HepG2 (cell line): ENCODE measurements around the gene TANC1. TPM values are rescaled to one million over a fixed set of nuclear protein-coding genes. Genes with fewer than 3 reads are reported as not detected.

ENCODE experiments used
- ATAC-seq: fragments of 200-7000 bp; cut with Tn5 transposase; 3 replicates; pipeline ENCODE4 v1.9.1; 2020; ENCODE audit warnings: mild to moderate bottlenecking, moderate library complexity
- BruUV-seq: library from RNA; stranded (reverse); fragments of 400-500 nt; replicated peaks from 2 replicates; lab custom pipeline; 2021; lab: Mats Ljungman, UMichigan
- CTCF ChIA-PET: fragments of 300-600 bp; formaldehyde crosslinking; extraction: SDS; loops from one replicate; lab custom pipeline; 2021; ENCODE audit warnings: low total read pairs, inconsistent platforms, low intra/inter-chr PET ratio; lab: Yijun Ruan, JAX
- POLR2A ChIA-PET: fragments of 350-600 bp; sonication (Branson Sonifier 250); formaldehyde crosslinking; loops from one replicate; lab custom pipeline; 2020; ENCODE audit warnings: antibody characterized with exemption, inconsistent platforms; lab: Yijun Ruan, JAX
- DNase-seq: peaks from one replicate; pipeline ENCODE4 v3.0.0-alpha.2; 2015; ENCODE audit warnings: low spot score
- FAIRE-seq: peaks from 3 replicates; lab custom pipeline; 2011; peaks lifted over from hg19 to GRCh38; lab: Jason Lieb, UNC
- H2AFZ ChIP-seq: one replicate; pipeline ENCODE4 v1.6.1; 2011; ENCODE audit warnings: low read length, inconsistent platforms
- H3K27ac ChIP-seq: fragments of 300-600 bp; 3 replicates; pipeline ENCODE4 v1.8.0; 2011; ENCODE audit warnings: mixed run types, mild to moderate bottlenecking, mixed read lengths, low read length, inconsistent platforms; ENCODE audit not compliant: insufficient read depth; ENCODE audit errors: extremely low read length
- H3K27me3 ChIP-seq, 2 experiments: fragments of 200-600 bp in 1 of 2; 2 replicates in 1 of 2; 3 replicates in 1 of 2; pipeline versions ENCODE4 v1.6.0 to v1.8.0; 2011; ENCODE audit warnings: low read length in 2 of 2, mild to moderate bottlenecking in 2 of 2, moderate library complexity in 2 of 2, inconsistent platforms in 1 of 2; ENCODE audit not compliant: insufficient read depth in 2 of 2, control insufficient read depth in 1 of 2
- H3K36me3 ChIP-seq, 2 experiments: fragments of 200-600 bp in 1 of 2; replicated peaks in 1 of 2; 2 replicates in 1 of 2; 3 replicates in 1 of 2; pipeline versions ENCODE4 v1.5.1 to v1.8.0; 2011; ENCODE audit warnings: low read length in 2 of 2, inconsistent platforms in 1 of 2; ENCODE audit not compliant: insufficient read depth in 2 of 2, control insufficient read depth in 1 of 2
- H3K4me1 ChIP-seq: 2 replicates; pipeline ENCODE4 v1.5.1; 2012; ENCODE audit warnings: low read length, inconsistent platforms; ENCODE audit not compliant: insufficient read depth
- H3K4me2 ChIP-seq: 2 replicates; pipeline ENCODE4 v1.6.0; 2011; ENCODE audit warnings: low read depth, low read length, inconsistent platforms
- H3K4me3 ChIP-seq, 3 experiments: fragments of 200-600 bp in 1 of 3; sonication (generic), shearing (Covaris generic) in 1 of 3; replicated peaks in 1 of 3; 2 replicates each; pipeline ENCODE4 v1.5.1; 2011 to 2016; ENCODE audit warnings: low read length in 3 of 3, inconsistent platforms in 2 of 3, low read depth in 2 of 3, mild to moderate bottlenecking in 2 of 3, control low read depth in 1 of 3, mixed read lengths in 1 of 3; ENCODE audit not compliant: insufficient read depth in 1 of 3
- H3K79me2 ChIP-seq: one replicate; pipeline ENCODE4 v1.6.1; 2011; ENCODE audit warnings: low read length, inconsistent platforms; ENCODE audit not compliant: insufficient read depth
- H3K9ac ChIP-seq: 2 replicates; pipeline ENCODE4 v1.6.0; 2011; ENCODE audit warnings: mild to moderate bottlenecking, low read depth, low read length, inconsistent platforms; ENCODE audit not compliant: insufficient read depth
- H3K9me3 ChIP-seq: 2 replicates; pipeline ENCODE4 v1.5.1; 2012; ENCODE audit warnings: mild to moderate bottlenecking, low read length
- H4K20me1 ChIP-seq: 2 replicates; pipeline ENCODE4 v1.6.0; 2011; ENCODE audit warnings: inconsistent platforms, mild to moderate bottlenecking, low read length, moderate library complexity; ENCODE audit not compliant: insufficient read depth
- ARID4A ChIP-seq: sonication (generic); formaldehyde crosslinking; IDR thresholded peaks from 2 replicates; pipeline ENCODE4 v1.5.0; 2020; ENCODE audit warnings: mild to moderate bottlenecking, missing genetic modification reagents, borderline replicate concordance
- ELF4 ChIP-seq: sonication (generic); formaldehyde crosslinking; IDR thresholded peaks from 2 replicates; pipeline ENCODE4 v1.5.0; 2020; ENCODE audit warnings: missing genetic modification reagents, mild to moderate bottlenecking, moderate library complexity, borderline replicate concordance
- ISL2 ChIP-seq: sonication (generic); formaldehyde crosslinking; IDR thresholded peaks from 2 replicates; pipeline ENCODE4 v1.5.0; 2020; ENCODE audit warnings: missing genetic modification reagents
- MEIS2 ChIP-seq: sonication (generic); formaldehyde crosslinking; IDR thresholded peaks from 2 replicates; pipeline ENCODE4 v1.9.0; 2021; ENCODE audit warnings: mild to moderate bottlenecking, missing genetic modification reagents
- MTA1 ChIP-seq: sonication (generic); formaldehyde crosslinking; IDR thresholded peaks from 2 replicates; pipeline ENCODE4 v1.4.0; 2020; ENCODE audit warnings: missing genetic modification reagents, mild to moderate bottlenecking, borderline replicate concordance
- SATB2 ChIP-seq: sonication (generic); formaldehyde crosslinking; IDR thresholded peaks from 2 replicates; pipeline ENCODE4 v1.5.0; 2020; ENCODE audit warnings: missing genetic modification reagents
- SNAPC2 ChIP-seq: sonication (generic); formaldehyde crosslinking; IDR thresholded peaks from 2 replicates; pipeline ENCODE4 v1.8.1; 2022; ENCODE audit warnings: mild to moderate bottlenecking, missing genetic modification reagents
- YEATS4 ChIP-seq: sonication (generic); formaldehyde crosslinking; IDR thresholded peaks from 2 replicates; pipeline ENCODE4 v1.4.0; 2020; ENCODE audit warnings: missing genetic modification reagents, borderline replicate concordance
- ZBTB7B ChIP-seq: sonication (generic); formaldehyde crosslinking; IDR thresholded peaks from 2 replicates; pipeline ENCODE4 v1.4.0; 2020; ENCODE audit warnings: missing genetic modification reagents
- ZNF326 ChIP-seq: sonication (generic); formaldehyde crosslinking; IDR thresholded peaks from 2 replicates; pipeline ENCODE4 v1.4.0; 2020; ENCODE audit warnings: missing genetic modification reagents, borderline replicate concordance
- ZNF773 ChIP-seq: sonication (generic); formaldehyde crosslinking; IDR thresholded peaks from 2 replicates; pipeline ENCODE4 v1.4.0; 2020; ENCODE audit warnings: missing genetic modification reagents, borderline replicate concordance
- WGBS: methylation state at CpG from one replicate; pipeline ENCODE4 v1.1.6; 2017; ENCODE audit warnings: low lambda C conversion rate; 5-methylcytosine and 5-hydroxymethylcytosine counted together
- in situ Hi-C: cut with HindIII; loops from 2 replicates; pipeline ENCODE4 v1.10.0; 2017; ENCODE audit warnings: low pct_unique_long_range_greater_than_20kb; ENCODE audit not compliant: extremely low pct_ligation_motif_present
- intact Hi-C: fragments of 100-400 bp; cut with micrococcal nuclease; formaldehyde crosslinking; loops from one replicate; pipeline ENCODE4 v1.10.0; 2022; ENCODE audit not compliant: unreplicated experiment
- polyA plus RNA-seq, 8 experiments: library from polyadenylated mRNA; depleted of rRNA in 3 of 8; stranded (reverse) in 7 of 8; unstranded in 1 of 8; fragments of >200 nt; fragmentation: Illumina TruSeq in 4 of 8; extraction: Trizol in 4 of 8; gene quantifications; 2 replicates each; pipeline versions ENCODE4 v1.2.1 to v1.2.3, GENCODE V29; 2011 to 2016; ENCODE audit warnings: low read depth in 4 of 8, missing spikeins in 1 of 8, mixed read lengths in 1 of 8; ENCODE audit not compliant: insufficient read depth in 1 of 8
- total RNA-seq, 5 experiments: library from RNA; depleted of rRNA; stranded (reverse); fragments of >200 nt; fragmentation: Illumina TruSeq; extraction: Trizol; gene quantifications; 2 replicates each; pipeline ENCODE4 v1.2.3, GENCODE V29; 2016; ENCODE audit warnings: low read depth in 1 of 5
- TF ChIP-seq, protein P1 (sequence below): IDR thresholded peaks from 2 replicates; pipeline ENCODE4 v1.6.1; 2016; ENCODE audit warnings: low read depth, missing genetic modification reagents, missing compliant biosample characterization
- TF ChIP-seq, protein P2 (sequence below): sonication (generic); formaldehyde crosslinking; IDR thresholded peaks from 2 replicates; pipeline ENCODE4 v1.4.0; 2020; ENCODE audit warnings: missing genetic modification reagents

The TANC1 gene
- total and polyA plus RNA-seq, 2 of the 13 experiments (the other 11 are each of a cell fraction or from before 2014, with no cell fraction given), result 2.3 to 5.6 TPM

DNA sequence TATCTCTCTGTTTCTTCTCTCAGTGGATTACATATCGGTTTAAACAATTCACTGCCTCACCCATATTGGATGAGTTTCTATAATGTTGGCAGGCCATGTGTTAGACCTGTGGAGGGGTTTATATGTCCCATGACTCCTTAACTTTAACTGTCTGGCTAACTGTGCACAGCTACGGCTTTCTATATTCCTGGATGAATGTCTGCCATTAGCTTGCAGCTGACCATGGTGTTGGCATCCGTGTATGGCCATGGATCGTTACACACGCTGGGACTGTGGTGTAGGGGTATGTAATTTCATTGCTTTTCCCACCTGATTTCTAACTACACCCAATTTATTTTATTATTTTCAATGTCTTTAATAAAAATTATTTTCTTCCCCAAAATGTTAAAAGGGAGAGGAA lies 3.3 kb upstream of the TANC1 start:
- DNase-seq (no peak), FAIRE-seq (no peak), ATAC-seq (no peak)
- intact Hi-C loops, result loop anchor here (5.0 kb wide), 1 partner anchor 63 kb away; no protein-coding TSS in a partner anchor
- no peak overlapping the region for H3K27ac ChIP-seq
- H3K4me2 ChIP-seq, result no peak overlapping the region
- CTCF ChIA-PET, result no interaction called here
- in situ Hi-C loops, result no loop called here
- H3K4me3 ChIP-seq, result no peak overlapping the region
- H2AFZ ChIP-seq, result no peak overlapping the region
- H4K20me1 ChIP-seq, result no peaks in the 10 kb centered on the region
- H3K27me3 ChIP-seq, result peaks cover 0 to 41% of the 10 kb centered on the region in 2 experiments; a peak in 4 of 5 replicates
- no peaks in the 10 kb centered on the region for H3K9me3 ChIP-seq
- BruUV-seq, result no TSS peak
- POLR2A ChIA-PET, result no interaction called here
- no peaks in the 10 kb centered on the region for H3K79me2 ChIP-seq
- peaks cover 22% of the 10 kb centered on the region for H3K4me1 ChIP-seq
- H3K36me3 ChIP-seq, result no peaks in the 10 kb centered on the region
- WGBS, result 69% methylated on average over 5 of the region's 5 CpGs
- H3K9ac ChIP-seq, result no peak overlapping the region
- TF ChIP-seq YEATS4 (CRISPR knock-in tag) (no peak), ISL2 (no peak), ARID4A (CRISPR knock-in tag) (no peak), ZBTB7B (CRISPR knock-in tag) (no peak), MEIS2 (CRISPR knock-in tag) (no peak), ZNF326 (no peak), ZNF773 (no peak), SNAPC2 (CRISPR knock-in tag) (no peak), SATB2 (CRISPR knock-in tag) (no peak), MTA1 (CRISPR knock-in tag) (no peak), ELF4 (CRISPR knock-in tag) (no peak)
- TF ChIP-seq, protein P1, sequence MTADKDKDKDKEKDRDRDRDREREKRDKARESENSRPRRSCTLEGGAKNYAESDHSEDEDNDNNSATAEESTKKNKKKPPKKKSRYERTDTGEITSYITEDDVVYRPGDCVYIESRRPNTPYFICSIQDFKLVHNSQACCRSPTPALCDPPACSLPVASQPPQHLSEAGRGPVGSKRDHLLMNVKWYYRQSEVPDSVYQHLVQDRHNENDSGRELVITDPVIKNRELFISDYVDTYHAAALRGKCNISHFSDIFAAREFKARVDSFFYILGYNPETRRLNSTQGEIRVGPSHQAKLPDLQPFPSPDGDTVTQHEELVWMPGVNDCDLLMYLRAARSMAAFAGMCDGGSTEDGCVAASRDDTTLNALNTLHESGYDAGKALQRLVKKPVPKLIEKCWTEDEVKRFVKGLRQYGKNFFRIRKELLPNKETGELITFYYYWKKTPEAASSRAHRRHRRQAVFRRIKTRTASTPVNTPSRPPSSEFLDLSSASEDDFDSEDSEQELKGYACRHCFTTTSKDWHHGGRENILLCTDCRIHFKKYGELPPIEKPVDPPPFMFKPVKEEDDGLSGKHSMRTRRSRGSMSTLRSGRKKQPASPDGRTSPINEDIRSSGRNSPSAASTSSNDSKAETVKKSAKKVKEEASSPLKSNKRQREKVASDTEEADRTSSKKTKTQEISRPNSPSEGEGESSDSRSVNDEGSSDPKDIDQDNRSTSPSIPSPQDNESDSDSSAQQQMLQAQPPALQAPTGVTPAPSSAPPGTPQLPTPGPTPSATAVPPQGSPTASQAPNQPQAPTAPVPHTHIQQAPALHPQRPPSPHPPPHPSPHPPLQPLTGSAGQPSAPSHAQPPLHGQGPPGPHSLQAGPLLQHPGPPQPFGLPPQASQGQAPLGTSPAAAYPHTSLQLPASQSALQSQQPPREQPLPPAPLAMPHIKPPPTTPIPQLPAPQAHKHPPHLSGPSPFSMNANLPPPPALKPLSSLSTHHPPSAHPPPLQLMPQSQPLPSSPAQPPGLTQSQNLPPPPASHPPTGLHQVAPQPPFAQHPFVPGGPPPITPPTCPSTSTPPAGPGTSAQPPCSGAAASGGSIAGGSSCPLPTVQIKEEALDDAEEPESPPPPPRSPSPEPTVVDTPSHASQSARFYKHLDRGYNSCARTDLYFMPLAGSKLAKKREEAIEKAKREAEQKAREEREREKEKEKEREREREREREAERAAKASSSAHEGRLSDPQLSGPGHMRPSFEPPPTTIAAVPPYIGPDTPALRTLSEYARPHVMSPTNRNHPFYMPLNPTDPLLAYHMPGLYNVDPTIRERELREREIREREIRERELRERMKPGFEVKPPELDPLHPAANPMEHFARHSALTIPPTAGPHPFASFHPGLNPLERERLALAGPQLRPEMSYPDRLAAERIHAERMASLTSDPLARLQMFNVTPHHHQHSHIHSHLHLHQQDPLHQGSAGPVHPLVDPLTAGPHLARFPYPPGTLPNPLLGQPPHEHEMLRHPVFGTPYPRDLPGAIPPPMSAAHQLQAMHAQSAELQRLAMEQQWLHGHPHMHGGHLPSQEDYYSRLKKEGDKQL (CRISPR knock-in tag), result no peak
- TF ChIP-seq, protein P2, sequence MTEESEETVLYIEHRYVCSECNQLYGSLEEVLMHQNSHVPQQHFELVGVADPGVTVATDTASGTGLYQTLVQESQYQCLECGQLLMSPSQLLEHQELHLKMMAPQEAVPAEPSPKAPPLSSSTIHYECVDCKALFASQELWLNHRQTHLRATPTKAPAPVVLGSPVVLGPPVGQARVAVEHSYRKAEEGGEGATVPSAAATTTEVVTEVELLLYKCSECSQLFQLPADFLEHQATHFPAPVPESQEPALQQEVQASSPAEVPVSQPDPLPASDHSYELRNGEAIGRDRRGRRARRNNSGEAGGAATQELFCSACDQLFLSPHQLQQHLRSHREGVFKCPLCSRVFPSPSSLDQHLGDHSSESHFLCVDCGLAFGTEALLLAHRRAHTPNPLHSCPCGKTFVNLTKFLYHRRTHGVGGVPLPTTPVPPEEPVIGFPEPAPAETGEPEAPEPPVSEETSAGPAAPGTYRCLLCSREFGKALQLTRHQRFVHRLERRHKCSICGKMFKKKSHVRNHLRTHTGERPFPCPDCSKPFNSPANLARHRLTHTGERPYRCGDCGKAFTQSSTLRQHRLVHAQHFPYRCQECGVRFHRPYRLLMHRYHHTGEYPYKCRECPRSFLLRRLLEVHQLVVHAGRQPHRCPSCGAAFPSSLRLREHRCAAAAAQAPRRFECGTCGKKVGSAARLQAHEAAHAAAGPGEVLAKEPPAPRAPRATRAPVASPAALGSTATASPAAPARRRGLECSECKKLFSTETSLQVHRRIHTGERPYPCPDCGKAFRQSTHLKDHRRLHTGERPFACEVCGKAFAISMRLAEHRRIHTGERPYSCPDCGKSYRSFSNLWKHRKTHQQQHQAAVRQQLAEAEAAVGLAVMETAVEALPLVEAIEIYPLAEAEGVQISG (CRISPR knock-in tag), result no peak
